ENCODE results near the gene LOXHD1. TPM values are rescaled to one million over a fixed set of nuclear protein-coding genes. Genes with fewer than 3 reads are reported as not detected.

The LOXHD1 gene
- total and polyA plus RNA-seq, 5 donors = 0.15 to 0.54 (median 0.31) TPM

DNA sequence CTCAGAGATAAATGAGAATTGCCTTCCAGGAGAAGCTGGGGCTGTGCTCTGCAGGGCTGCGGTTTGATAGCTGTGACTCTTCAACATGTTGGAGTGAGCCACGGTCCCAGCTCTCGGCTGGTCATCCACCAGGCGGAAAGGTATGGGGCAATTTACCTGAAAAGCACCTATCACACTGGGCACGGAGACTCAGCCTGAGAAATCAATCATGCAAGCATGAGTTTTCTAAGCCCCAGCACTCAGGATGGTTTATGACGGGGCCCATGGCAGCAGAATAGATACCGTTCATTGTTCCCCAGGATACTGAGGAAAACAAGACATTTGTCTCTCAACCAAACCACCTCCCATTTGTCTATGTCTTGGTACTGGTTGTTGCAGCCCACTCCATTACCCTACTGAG, 83.9 kb downstream of the LOXHD1 start:
- intact Hi-C loops (cut with DNase I) = no loop called here
- H3K4me1 ChIP-seq (ENCODE audit: control insufficient read depth, insufficient read depth, low read length) = no peaks in the 10 kb centered on the region
- WGBS = 94% methylated on average over 7 of the region's 7 CpGs
- no peak overlapping the region for H3K27ac ChIP-seq (ENCODE audit: low read length)
- no peak overlapping the region for H3K4me3 ChIP-seq (ENCODE audit: low read length)
- H3K27me3 ChIP-seq (ENCODE audit: control insufficient read depth, insufficient read depth) = no peaks in the 10 kb centered on the region
- DNase-seq = no peak
- ATAC-seq = no peak
- no peaks in the 10 kb centered on the region for H3K9me3 ChIP-seq (ENCODE audit: control insufficient read depth, low read length)

DNA sequence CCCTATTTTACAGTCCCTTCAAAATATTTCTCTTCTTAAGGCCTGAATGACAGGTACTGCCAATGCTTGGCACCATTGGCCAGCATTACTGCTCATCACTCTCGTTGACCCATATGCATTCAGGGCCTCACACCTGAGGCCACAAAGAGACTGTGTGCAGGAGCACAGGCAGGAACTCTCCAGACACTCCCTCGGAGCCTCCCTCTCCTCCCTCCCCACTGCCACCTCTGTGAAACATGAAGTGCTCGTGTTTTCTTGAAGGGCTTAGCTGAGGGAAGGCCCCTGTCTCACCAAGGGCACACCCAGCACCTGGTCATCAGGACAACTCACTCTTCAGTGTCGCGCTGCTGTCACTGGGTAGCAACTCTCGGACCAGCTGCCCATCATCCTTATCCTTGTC, 85.3 kb downstream of the LOXHD1 start:
- H3K9me3 ChIP-seq (ENCODE audit: control insufficient read depth, low read length) = no peaks in the 10 kb centered on the region
- WGBS = 90% methylated on average over 6 of the region's 6 CpGs
- H3K4me1 ChIP-seq (ENCODE audit: control insufficient read depth, insufficient read depth, low read length) = no peaks in the 10 kb centered on the region
- ATAC-seq (no peak), DNase-seq (no peak)
- intact Hi-C loops (cut with DNase I) = no loop called here
- H3K27me3 ChIP-seq (ENCODE audit: control insufficient read depth, insufficient read depth) = no peaks in the 10 kb centered on the region
- H3K27ac ChIP-seq (ENCODE audit: low read length) = no peak overlapping the region
- no peak overlapping the region for H3K4me3 ChIP-seq (ENCODE audit: low read length)

DNA sequence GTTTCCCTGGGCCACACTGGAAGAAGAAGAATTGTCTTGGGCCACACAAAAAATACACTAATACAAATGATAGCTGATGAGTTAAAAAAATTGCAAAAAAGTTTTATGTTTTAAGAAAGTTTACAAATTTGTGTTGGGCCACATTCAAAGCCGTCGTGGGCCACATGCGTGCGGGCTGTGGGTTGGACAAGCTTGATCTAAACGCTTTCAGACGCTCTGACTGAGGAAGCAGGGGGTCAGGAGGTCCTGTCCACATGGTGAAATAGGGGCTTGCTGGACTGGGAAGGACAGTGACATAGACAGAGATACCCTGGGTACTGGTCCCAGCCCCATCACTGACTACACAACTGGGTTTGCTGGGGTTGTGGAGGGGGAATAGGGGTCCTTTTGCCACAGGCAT, 86.4 kb downstream of the LOXHD1 start:
- 91% methylated on average over 6 of the region's 6 CpGs for WGBS
- intact Hi-C loops (cut with DNase I) = no loop called here
- ATAC-seq = no peak

DNA sequence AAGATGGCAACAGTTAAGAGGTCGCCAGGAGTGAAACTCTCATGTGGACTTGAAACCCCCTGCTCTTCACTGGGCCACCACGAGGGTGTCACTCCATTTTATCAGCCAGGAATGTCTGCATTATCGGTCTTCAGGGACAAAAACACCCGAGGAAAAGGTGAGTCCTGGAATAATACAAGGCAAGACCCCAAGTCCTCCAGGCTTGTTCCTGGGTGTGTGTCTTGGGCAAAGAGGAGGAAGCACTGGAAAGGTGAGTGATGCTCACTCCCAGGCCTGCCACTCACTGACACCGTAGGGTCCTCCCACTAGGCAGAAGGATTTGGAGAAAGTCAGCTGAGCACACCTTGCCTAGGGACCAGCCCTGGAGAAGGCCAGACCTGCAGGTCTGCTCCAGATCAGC, 86.9 kb downstream of the LOXHD1 start:
- no peak overlapping the region for H3K27ac ChIP-seq (ENCODE audit: low read length)
- intact Hi-C loops (cut with DNase I) = no loop called here
- ATAC-seq = no peak
- H3K9me3 ChIP-seq (ENCODE audit: control insufficient read depth, low read length) = no peaks in the 10 kb centered on the region
- DNase-seq = no peak
- no peaks in the 10 kb centered on the region for H3K4me1 ChIP-seq (ENCODE audit: control insufficient read depth, insufficient read depth, low read length)
- H3K27me3 ChIP-seq (ENCODE audit: control insufficient read depth, insufficient read depth) = no peaks in the 10 kb centered on the region
- 78% methylated on average over 5 of the region's 5 CpGs for WGBS
- H3K4me3 ChIP-seq (ENCODE audit: low read length) = no peak overlapping the region

More for the DNA sequence above, 86.4 kb downstream of the LOXHD1 start:
- DNase-seq = no peak
- no peak overlapping the region for H3K27ac ChIP-seq (ENCODE audit: low read length)
- no peaks in the 10 kb centered on the region for H3K27me3 ChIP-seq (ENCODE audit: control insufficient read depth, insufficient read depth)
- H3K9me3 ChIP-seq (ENCODE audit: control insufficient read depth, low read length) = no peaks in the 10 kb centered on the region
- H3K4me1 ChIP-seq (ENCODE audit: control insufficient read depth, insufficient read depth, low read length) = no peaks in the 10 kb centered on the region
- H3K4me3 ChIP-seq (ENCODE audit: low read length) = no peak overlapping the region

DNA sequence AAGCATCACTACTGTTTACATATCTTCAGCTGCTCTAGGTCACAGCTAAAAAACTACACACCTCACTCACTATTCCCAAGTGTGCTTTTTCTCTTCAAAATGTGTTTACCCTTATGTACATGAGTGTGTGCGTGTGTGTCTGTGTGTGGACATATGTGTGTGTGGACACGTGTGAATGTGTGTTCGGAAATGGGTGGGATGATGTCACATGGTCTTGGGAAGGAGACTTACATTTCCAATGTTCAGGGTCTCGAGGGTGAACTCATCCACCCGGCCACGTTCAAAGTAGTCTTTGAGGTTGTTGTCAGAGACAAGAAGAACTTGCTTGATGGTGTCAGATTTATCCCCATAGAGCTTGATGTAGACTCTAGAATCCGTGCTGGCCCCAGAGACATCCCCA, 87.8 kb downstream of the LOXHD1 start:
- intact Hi-C loops (cut with DNase I) = no loop called here
- no peak for ATAC-seq
- DNase-seq = no peak
- WGBS = 82% methylated on average over 7 of the region's 7 CpGs
- H3K27me3 ChIP-seq (ENCODE audit: control insufficient read depth, insufficient read depth) = no peaks in the 10 kb centered on the region
- no peaks in the 10 kb centered on the region for H3K4me1 ChIP-seq (ENCODE audit: control insufficient read depth, insufficient read depth, low read length)
- no peak overlapping the region for H3K27ac ChIP-seq (ENCODE audit: low read length)
- no peak overlapping the region for H3K4me3 ChIP-seq (ENCODE audit: low read length)
- H3K9me3 ChIP-seq (ENCODE audit: control insufficient read depth, low read length) = no peaks in the 10 kb centered on the region

DNA sequence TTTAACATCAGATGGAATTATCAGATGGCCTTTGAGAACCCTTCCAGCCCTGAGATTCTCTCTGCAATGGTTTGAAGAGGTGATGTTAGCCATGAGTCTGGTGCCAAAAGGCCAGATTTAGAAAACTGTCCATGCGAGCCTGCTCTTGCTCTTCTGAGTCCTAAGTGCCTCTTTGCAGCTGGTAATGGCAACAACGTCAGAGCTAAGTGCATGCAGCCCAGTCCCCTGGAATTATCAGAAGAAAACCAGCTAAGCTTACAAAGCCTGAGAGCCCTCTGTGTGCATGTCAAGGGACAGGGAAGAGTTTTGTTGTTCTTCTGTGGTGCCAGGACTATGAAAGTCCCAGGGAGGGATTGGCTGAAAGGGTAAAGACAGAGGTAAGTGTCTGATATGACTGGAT, 89.8 kb downstream of the LOXHD1 start:
- Histone ChIP-seq H3K4me3 (ENCODE audit: low read length) (no peak overlapping the region), H3K9me3 (ENCODE audit: control insufficient read depth, low read length) (no peaks in the 10 kb centered on the region), H3K27ac (ENCODE audit: low read length) (no peak overlapping the region), H3K4me1 (ENCODE audit: control insufficient read depth, insufficient read depth, low read length) (no peaks in the 10 kb centered on the region), H3K27me3 (ENCODE audit: control insufficient read depth, insufficient read depth) (no peaks in the 10 kb centered on the region)
- intact Hi-C loops (cut with DNase I) = no loop called here
- DNase-seq (no peak), ATAC-seq (no peak)
- WGBS = 54% methylated on average over 2 of the region's 2 CpGs

DNA sequence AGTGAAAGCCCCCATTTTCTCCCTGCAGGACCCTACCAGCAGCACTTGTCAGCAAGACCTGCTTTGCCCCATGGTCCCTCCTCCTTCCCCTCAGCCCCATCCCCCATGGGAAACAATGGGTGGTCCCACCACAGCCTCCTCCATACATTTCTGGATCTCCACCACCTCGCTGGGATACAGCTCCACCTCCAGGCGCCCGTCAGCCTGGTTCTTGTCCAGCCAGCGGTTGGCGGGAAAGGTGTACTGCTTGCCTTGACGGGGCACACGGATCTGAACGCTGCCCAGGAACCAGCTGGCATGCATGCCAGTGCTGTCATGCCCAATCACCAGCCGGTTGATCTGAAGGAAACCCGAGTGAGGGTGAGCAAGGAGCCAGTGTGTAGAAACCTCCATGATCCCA, 90.9 kb downstream of the LOXHD1 start:
- DNase-seq (no peak), ATAC-seq (no peak)
- Histone ChIP-seq H3K27ac (ENCODE audit: low read length) (no peak overlapping the region), H3K4me1 (ENCODE audit: control insufficient read depth, insufficient read depth, low read length) (no peaks in the 10 kb centered on the region), H3K4me3 (ENCODE audit: low read length) (no peak overlapping the region), H3K27me3 (ENCODE audit: control insufficient read depth, insufficient read depth) (no peaks in the 10 kb centered on the region), H3K9me3 (ENCODE audit: control insufficient read depth, low read length) (no peaks in the 10 kb centered on the region)
- 85% methylated on average over 10 of the region's 10 CpGs for WGBS
- intact Hi-C loops (cut with DNase I) = no loop called here

DNA sequence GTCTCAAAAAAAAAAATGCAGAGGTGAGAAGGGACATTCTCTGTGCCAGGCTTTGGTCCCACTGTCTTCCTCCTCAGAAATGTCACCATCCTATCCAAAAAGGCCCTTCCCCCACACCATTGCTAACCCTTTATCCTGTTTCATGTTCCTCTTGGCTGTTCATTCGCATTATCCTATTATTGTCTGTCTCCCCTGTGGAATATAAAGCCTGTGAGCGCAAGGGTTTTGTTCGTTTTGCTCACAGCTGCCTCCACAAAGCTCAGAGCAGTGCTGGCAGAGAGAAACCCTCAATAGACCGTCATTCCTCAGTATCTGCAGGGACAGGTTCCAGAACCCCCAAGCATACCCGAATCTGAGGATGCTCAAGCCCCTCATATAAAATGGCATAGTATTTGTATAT, 91.8 kb downstream of the LOXHD1 start:
- intact Hi-C loops (cut with DNase I) = no loop called here
- no peaks in the 10 kb centered on the region for H3K4me1 ChIP-seq (ENCODE audit: control insufficient read depth, insufficient read depth, low read length)
- H3K27ac ChIP-seq (ENCODE audit: low read length) = no peak overlapping the region
- WGBS = 77% methylated on average over 5 of the region's 5 CpGs
- no peak for DNase-seq
- no peak overlapping the region for H3K4me3 ChIP-seq (ENCODE audit: low read length)
- H3K9me3 ChIP-seq (ENCODE audit: control insufficient read depth, low read length) = no peaks in the 10 kb centered on the region
- H3K27me3 ChIP-seq (ENCODE audit: control insufficient read depth, insufficient read depth) = no peaks in the 10 kb centered on the region
- ATAC-seq = no peak

DNA sequence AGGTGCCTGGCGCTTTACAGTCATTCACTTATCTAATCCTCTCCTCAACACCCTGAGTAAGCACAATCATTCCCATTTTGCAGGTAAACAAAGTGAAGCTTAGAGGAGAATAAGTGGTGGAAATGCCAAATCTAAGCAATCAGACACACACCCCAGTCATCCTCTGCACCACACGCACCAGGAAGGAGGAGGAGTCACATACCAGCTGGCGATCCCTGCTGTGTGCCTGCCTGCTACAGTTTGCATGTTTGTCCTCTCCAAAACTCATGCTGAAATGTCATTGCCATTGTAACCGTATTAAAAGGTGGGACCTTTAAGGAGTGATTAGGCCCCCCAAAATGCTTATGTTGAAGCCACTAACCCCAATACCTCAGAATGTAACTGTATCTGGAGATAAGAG, 93.7 kb downstream of the LOXHD1 start:
- no peaks in the 10 kb centered on the region for H3K4me1 ChIP-seq (ENCODE audit: control insufficient read depth, insufficient read depth, low read length)
- 61% methylated on average over 4 of the region's 4 CpGs for WGBS
- no peak for DNase-seq
- no peaks in the 10 kb centered on the region for H3K27me3 ChIP-seq (ENCODE audit: control insufficient read depth, insufficient read depth)
- no peaks in the 10 kb centered on the region for H3K9me3 ChIP-seq (ENCODE audit: control insufficient read depth, low read length)
- H3K4me3 ChIP-seq (ENCODE audit: low read length) = no peak overlapping the region
- H3K27ac ChIP-seq (ENCODE audit: low read length) = no peak overlapping the region
- intact Hi-C loops (cut with DNase I) = no loop called here
- no peak for ATAC-seq

DNA sequence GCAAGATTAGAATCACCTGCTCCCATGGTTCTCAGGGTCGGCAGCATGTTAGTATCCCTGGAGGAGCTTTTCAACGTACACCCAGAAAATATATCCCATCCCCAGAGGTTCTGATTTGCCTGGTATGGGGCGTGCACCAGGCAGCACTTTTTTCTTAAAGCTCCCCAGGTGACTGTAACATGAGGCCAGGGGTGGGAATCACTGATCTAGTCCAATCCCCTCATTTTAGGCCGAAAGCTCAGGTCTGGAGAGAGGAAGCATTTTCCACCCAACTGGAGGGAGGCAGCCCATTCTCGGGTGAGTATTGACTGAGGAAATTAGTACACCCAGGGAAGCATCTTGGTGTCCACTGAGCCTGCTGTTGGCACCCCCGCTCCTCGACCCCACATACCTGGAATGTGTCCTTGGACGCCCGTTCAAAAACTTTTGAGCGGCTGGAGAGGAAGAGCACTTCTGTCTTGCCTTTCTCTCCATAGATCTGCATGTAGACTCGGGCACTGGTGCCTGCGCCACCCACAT, 94.3 kb downstream of the LOXHD1 start:
- no peaks in the 10 kb centered on the region for H3K4me1 ChIP-seq (ENCODE audit: control insufficient read depth, insufficient read depth, low read length)
- WGBS = 76% methylated on average over 12 of the region's 12 CpGs
- no peak for ATAC-seq

DNA sequence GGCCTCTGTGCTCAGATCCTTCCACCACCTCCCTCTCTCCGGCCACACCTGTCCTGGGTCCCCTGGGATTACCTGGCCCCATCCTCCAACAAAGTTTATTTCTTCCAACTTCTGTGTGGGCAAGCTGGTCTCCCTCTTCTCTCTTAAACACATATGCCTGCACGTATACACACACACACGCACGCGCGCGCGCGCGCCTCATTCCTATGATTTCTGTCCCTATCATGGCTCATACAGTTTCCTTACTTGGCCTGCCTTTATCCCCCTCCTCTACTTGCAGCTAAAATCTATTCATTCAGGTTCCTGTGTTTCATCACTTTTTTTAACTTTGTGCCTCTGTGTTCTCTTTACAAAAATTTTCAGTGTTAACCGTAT, 96.4 kb downstream of the LOXHD1 start:
- ATAC-seq = no peak
- Histone ChIP-seq H3K4me1 (ENCODE audit: control insufficient read depth, insufficient read depth, low read length) (no peaks in the 10 kb centered on the region), H3K27me3 (ENCODE audit: control insufficient read depth, insufficient read depth) (no peaks in the 10 kb centered on the region), H3K4me3 (ENCODE audit: low read length) (no peak overlapping the region), H3K9me3 (ENCODE audit: control insufficient read depth, low read length) (no peaks in the 10 kb centered on the region), H3K27ac (ENCODE audit: low read length) (no peak overlapping the region)
- DNase-seq = no peak
- WGBS = 98% methylated on average over 11 of the region's 11 CpGs
- intact Hi-C loops (cut with DNase I) = no loop called here

More for the DNA sequence above, 94.3 kb downstream of the LOXHD1 start:
- intact Hi-C loops (cut with DNase I) = no loop called here
- Histone ChIP-seq H3K27me3 (ENCODE audit: control insufficient read depth, insufficient read depth) (no peaks in the 10 kb centered on the region), H3K9me3 (ENCODE audit: control insufficient read depth, low read length) (no peaks in the 10 kb centered on the region), H3K4me3 (ENCODE audit: low read length) (no peak overlapping the region), H3K27ac (ENCODE audit: low read length) (no peak overlapping the region)
- no peak for DNase-seq

DNA sequence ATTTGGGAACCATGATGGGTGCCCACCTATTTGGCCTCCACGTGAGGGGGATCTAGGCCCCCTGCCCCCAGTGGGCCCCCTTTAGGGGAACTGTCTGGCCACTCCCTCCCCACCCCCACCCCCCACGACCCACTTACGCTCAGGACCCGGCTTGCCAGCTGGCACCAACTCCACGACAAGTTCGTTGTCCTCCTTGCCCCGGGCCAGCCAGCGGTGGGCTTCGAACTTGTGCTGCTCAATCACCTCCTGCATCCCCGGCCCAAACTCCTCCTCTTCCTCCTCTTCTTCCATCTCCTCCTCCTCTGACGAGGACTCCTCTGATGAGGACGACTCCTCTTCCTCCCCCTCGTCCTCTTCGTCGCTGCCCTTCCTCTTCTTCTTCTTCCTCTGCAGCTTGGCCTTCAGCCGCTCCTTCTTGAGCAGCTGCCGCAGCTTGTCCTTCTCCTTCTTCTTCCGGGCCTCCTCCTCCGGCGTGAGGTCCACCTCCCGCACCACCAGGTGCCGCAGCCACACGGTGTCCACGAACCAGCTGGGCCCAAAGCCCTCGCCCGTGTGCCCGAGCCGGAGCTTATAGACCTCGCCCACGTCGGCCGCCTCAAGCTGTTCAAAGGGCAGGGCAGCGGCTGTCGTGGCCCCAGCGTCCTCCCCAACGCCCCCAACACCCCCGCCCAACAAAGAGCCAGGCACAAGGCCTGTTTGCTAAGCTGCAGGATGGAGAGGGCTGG, 96.9 kb downstream of the LOXHD1 start:
- Histone ChIP-seq H3K4me3 (ENCODE audit: low read length) (no peak overlapping the region), H3K9me3 (ENCODE audit: control insufficient read depth, low read length) (no peaks in the 10 kb centered on the region), H3K27me3 (ENCODE audit: control insufficient read depth, insufficient read depth) (no peaks in the 10 kb centered on the region), H3K4me1 (ENCODE audit: control insufficient read depth, insufficient read depth, low read length) (no peaks in the 10 kb centered on the region), H3K27ac (ENCODE audit: low read length) (no peak overlapping the region)
- intact Hi-C loops (cut with DNase I) = loop anchor here in 2 of 4 donors (5.0 to 10.0 kb wide), 2 partner anchors 95 to 97 kb away; partner anchors contain the start of gene LOXHD1 (in 2 of the 2)
- WGBS = 90% methylated on average over 37 of the region's 37 CpGs
- DNase-seq = no peak
- ATAC-seq = no peak
